T-helper 22 cell (primary cell): ENCODE results near the gene CD96.
A peak's percentile ranks its signal among the peaks of the same experiment; 100 is the strongest.

Source experiments
- DNase-seq: peaks from one replicate; pipeline ENCODE4 v3.0.0-alpha.2; 2020; ENCODE audit warnings: low read depth

CD96 gene

GRCh38 chr3:111594205-111594604 lies 52.2 kb downstream of the CD96 start:
- DNase-seq, result no peak

GRCh38 chr3:111594781-111595180 lies 52.8 kb downstream of the CD96 start:
- DNase-seq, result no peak

GRCh38 chr3:111595232-111595631 lies 53.2 kb downstream of the CD96 start, which contains the start of gene ZBED2:
TSS of gene ZBED2 (minus strand) at chr3:111595346. CDS start at chr3:111594201, 1,145 bp downstream.
- no peak for DNase-seq

GRCh38 chr3:111596328-111596727 lies 54.3 kb downstream of the CD96 start:
- no peak for DNase-seq

GRCh38 chr3:111598139-111598538 lies 56.1 kb downstream of the CD96 start:
- no peak for DNase-seq

- no peak for DNase-seq
Observed at GRCh38 chr3:111598552-111598951, 56.6 kb downstream of the CD96 start.

GRCh38 chr3:111601810-111602209 lies 59.8 kb downstream of the CD96 start:
- no peak for DNase-seq

- no peak for DNase-seq
Observed at GRCh38 chr3:111603679-111604078, 61.7 kb downstream of the CD96 start.

- DNase-seq, result no peak
Observed at GRCh38 chr3:111604119-111604518, 62.1 kb downstream of the CD96 start.

GRCh38 chr3:111605018-111605417 lies 63.0 kb downstream of the CD96 start:
- DNase-seq, result no peak

- DNase-seq, result no peak
Observed at GRCh38 chr3:111605493-111605892, 63.5 kb downstream of the CD96 start.

- no peak for DNase-seq
Observed at GRCh38 chr3:111607240-111607920, 65.4 kb downstream of the CD96 start.

- no peak for DNase-seq
Observed at GRCh38 chr3:111608383-111608782, 66.4 kb downstream of the CD96 start.

GRCh38 chr3:111609700-111610099 lies 67.7 kb downstream of the CD96 start:
- no peak for DNase-seq

GRCh38 chr3:111610189-111610588 lies 68.2 kb downstream of the CD96 start:
- DNase-seq, result peak; percentile 39

GRCh38 chr3:111610612-111611054 lies 68.6 kb downstream of the CD96 start:
- DNase-seq, result peak; percentile 25

GRCh38 chr3:111613294-111613693 lies 71.3 kb downstream of the CD96 start:
- DNase-seq, result no peak

GRCh38 chr3:111615880-111616279 lies 73.9 kb downstream of the CD96 start:
- DNase-seq, result no peak

GRCh38 chr3:111616417-111617105 lies 74.6 kb downstream of the CD96 start:
- peak; percentile 68 for DNase-seq

- DNase-seq, result no peak
Observed at GRCh38 chr3:111617406-111617805, 75.4 kb downstream of the CD96 start.

GRCh38 chr3:111617912-111618601 lies 76.1 kb downstream of the CD96 start:
- DNase-seq, result no peak

- no peak for DNase-seq
Observed at GRCh38 chr3:111618945-111619344, 76.9 kb downstream of the CD96 start.

GRCh38 chr3:111619833-111620232 lies 77.8 kb downstream of the CD96 start:
- no peak for DNase-seq
